ENCODE measurements around the gene JPT1.

Gene JPT1

DNA sequence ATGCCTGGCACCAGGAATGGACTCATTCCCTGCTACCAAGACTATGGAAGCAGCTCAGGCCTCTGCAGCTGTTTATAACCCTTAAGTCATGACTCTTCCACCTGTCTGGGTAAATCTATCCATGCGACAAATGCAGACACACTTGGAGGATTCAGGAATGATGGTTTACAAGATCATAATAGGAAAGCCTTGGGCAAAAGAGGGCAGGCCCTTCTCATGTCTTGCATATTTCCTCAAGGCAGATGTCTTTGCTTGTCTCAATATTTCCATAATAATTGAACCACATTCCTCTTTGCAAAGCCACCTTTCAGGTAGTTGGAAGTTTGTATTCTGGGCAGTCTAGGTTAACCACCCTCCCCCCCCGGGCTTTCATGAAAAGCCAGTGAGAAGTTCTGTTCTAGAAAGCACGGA lies 884 bp upstream of the JPT1 start:
- Histone ChIP-seq H3K9ac (ENCODE audit: low read depth, low read length) (peak overlapping the region; percentile 26; the same call in 1 of the 2 replicates), H3K27me3 (ENCODE audit: control insufficient read depth, insufficient read depth, low read length) (no peaks in the 10 kb centered on the region), H3K36me3 (ENCODE audit: control insufficient read depth, insufficient read depth, low read length) (no peaks in the 10 kb centered on the region), H3K4me1 (ENCODE audit: control insufficient read depth, insufficient read depth, low read length) (peaks cover 17% of the 10 kb centered on the region), H3K27ac (ENCODE audit: low read depth, low read length) (peak overlapping the region; percentile 94), H3K4me3 (ENCODE audit: low read depth, low read length) (peak overlapping the region; percentile 73), H3K9me3 (ENCODE audit: control insufficient read depth, insufficient read depth, low read length) (no peaks in the 10 kb centered on the region)

DNA sequence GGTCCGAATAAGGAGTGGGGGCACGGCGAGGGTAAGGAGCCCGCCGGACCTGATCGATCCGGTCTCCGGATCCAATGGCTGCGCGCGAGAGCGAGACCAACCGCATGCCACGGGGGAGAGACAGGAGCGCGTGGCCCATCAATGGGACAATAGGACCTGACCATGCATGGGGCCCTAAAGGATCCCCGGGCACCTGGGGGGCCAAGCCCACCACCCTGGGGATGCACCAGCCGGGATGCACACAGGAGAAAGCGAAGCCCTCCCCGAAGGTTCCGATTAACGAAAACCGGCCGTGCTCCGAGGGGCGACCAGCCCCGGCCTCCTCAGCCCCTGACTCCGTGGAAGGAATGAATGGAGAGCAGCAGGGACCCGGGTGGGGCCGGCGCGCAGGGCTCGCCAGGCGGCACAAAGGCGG lies 525 bp downstream of the JPT1 start:
- peaks cover 17% of the 10 kb centered on the region for H3K4me1 ChIP-seq (ENCODE audit: control insufficient read depth, insufficient read depth, low read length)
- H3K36me3 ChIP-seq (ENCODE audit: control insufficient read depth, insufficient read depth, low read length) = peaks cover 9% of the 10 kb centered on the region
- peak overlapping the region; percentile 73 for H3K4me3 ChIP-seq (ENCODE audit: low read depth, low read length)
- H3K27ac ChIP-seq (ENCODE audit: low read depth, low read length) = peak overlapping the region; percentile 72
- no peaks in the 10 kb centered on the region for H3K9me3 ChIP-seq (ENCODE audit: control insufficient read depth, insufficient read depth, low read length)
- no peaks in the 10 kb centered on the region for H3K27me3 ChIP-seq (ENCODE audit: control insufficient read depth, insufficient read depth, low read length)
- H3K9ac ChIP-seq (ENCODE audit: low read depth, low read length) = peak overlapping the region; percentile 94

DNA sequence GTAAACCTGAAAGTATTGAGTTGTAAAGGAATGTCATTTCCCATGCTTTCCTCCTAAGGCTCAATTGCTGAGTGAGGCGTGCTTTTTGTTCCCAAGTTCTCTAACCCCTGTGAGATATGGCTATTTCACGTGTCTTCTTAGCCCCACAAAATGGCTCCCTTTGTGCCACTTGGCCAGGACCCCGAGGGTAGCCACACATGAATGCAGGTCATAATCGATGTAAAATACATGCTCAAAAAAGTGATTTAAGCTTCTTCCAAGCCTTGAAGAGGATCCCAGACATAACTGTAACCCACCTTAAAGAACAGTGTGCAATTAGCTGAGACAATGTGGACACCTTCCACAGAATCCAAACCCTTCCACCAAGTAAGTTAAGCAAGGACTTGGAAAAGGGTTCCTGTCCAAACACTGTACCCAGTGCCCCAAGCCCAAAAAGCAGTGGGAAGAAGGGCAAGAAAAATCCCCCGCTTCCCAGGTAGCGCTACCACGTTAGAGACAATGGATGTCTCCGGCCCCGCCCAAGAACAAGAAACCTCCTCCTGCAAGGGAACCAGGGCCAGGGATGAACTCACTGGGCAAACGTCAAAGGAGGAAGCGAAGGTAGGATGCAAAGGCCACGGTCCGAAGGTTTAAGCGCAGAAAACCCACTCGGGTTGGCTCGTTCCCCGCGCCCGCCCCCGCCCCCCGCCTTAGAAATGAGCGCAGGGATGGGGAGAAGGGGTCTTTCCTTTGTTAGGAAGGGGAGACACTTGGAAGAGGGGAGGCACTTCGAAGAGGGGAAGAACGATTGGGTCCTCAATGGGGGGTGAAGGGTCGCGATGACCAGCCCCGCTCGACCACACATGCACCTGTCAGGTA lies 1.2 kb downstream of the JPT1 start:
- Histone ChIP-seq H3K36me3 (ENCODE audit: control insufficient read depth, insufficient read depth, low read length) (peaks cover 15% of the 10 kb centered on the region), H3K4me3 (ENCODE audit: low read depth, low read length) (peak overlapping the region; percentile 73), H3K27ac (ENCODE audit: low read depth, low read length) (peak overlapping the region; percentile 72), H3K4me1 (ENCODE audit: control insufficient read depth, insufficient read depth, low read length) (peaks cover 17% of the 10 kb centered on the region), H3K9ac (ENCODE audit: low read depth, low read length) (peak overlapping the region; percentile 94), H3K27me3 (ENCODE audit: control insufficient read depth, insufficient read depth, low read length) (no peaks in the 10 kb centered on the region), H3K9me3 (ENCODE audit: control insufficient read depth, insufficient read depth, low read length) (no peaks in the 10 kb centered on the region)

DNA sequence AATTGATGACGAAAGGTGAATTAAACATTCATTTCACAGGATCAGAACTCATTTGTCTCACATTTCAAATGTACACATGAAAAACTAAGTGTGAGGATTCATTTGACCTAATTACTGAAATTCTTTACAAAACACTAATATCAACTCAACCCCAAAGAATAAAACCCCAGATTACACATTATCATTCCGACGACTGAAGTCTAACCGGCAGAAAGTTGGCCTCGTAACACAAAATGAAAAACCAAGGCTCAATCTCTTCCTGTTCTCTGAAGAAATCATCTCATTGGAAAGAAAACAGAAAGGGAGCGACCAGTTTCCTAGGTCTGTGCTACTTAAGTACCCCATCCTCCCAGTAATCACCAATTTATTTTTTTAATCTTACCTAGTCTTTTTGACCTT lies 1.8 kb downstream of the JPT1 start:
- peak overlapping the region; percentile 73 for H3K4me3 ChIP-seq (ENCODE audit: low read depth, low read length)
- H3K9ac ChIP-seq (ENCODE audit: low read depth, low read length) = peak overlapping the region; percentile 76
- H3K9me3 ChIP-seq (ENCODE audit: control insufficient read depth, insufficient read depth, low read length) = no peaks in the 10 kb centered on the region
- peaks cover 17% of the 10 kb centered on the region for H3K4me1 ChIP-seq (ENCODE audit: control insufficient read depth, insufficient read depth, low read length)
- no peaks in the 10 kb centered on the region for H3K27me3 ChIP-seq (ENCODE audit: control insufficient read depth, insufficient read depth, low read length)
- H3K36me3 ChIP-seq (ENCODE audit: control insufficient read depth, insufficient read depth, low read length) = peaks cover 22% of the 10 kb centered on the region
- H3K27ac ChIP-seq (ENCODE audit: low read depth, low read length) = peak overlapping the region; percentile 72

DNA sequence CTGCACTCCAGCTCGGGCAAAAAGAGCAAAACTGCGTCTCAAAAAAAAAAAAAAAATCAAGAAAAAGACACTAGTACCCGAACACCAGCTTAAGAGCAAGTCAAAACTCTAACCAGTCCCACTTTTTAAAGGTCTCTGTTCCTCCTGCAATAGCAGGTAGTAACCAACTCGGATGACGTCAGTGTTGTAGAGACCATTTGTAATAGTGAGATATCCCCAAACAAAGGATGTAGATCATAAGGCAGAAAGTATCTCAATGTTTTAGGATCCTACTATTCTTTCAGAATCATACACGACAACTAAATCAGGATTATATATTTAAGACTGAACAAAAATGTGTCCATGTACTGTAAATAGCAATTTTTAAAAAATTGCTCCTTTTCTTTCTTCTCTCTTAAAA lies 2.4 kb downstream of the JPT1 start:
- Histone ChIP-seq H3K9ac (ENCODE audit: low read depth, low read length) (peak overlapping the region; percentile 76; the same call in 1 of the 2 replicates), H3K27me3 (ENCODE audit: control insufficient read depth, insufficient read depth, low read length) (no peaks in the 10 kb centered on the region), H3K36me3 (ENCODE audit: control insufficient read depth, insufficient read depth, low read length) (peaks cover 28% of the 10 kb centered on the region), H3K4me1 (ENCODE audit: control insufficient read depth, insufficient read depth, low read length) (peaks cover 17% of the 10 kb centered on the region), H3K9me3 (ENCODE audit: control insufficient read depth, insufficient read depth, low read length) (no peaks in the 10 kb centered on the region), H3K4me3 (ENCODE audit: low read depth, low read length) (peak overlapping the region; percentile 73), H3K27ac (ENCODE audit: low read depth, low read length) (peak overlapping the region; percentile 72)

DNA sequence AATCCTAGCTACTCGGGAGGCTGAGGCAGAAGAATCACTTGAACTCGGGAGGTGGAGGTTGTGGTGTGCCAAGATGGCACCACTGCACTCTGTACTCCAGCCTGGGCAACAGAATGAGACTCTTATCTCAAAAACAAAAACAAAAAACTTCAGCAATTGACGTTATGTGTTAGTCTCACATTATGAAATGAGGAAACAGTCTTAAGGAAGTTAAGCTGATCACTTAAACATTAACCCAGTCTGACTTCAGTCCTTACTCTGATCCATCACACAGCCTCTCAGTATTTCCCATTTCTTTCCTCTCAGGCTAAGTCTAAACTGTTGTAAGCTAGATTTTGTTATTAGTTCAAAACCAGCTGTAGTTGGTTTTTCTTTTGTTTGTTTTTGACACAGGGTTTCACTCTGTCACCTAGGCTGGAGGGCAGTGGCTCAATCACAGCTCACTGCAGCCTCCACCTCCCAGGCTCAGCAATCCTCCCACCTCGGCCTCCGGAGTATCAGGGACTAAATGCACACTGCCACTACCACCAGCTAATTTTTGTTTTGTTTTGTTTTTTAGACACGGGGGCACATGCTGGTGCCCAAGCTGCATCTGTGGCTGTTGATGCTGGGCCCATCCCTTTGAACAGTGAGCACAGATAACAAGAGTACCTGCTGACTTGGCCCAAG lies 6.3 kb downstream of the JPT1 start:
- no peak overlapping the region for H3K9ac ChIP-seq (ENCODE audit: low read depth, low read length)
- H3K4me3 ChIP-seq (ENCODE audit: low read depth, low read length) = no peak overlapping the region
- no peaks in the 10 kb centered on the region for H3K9me3 ChIP-seq (ENCODE audit: control insufficient read depth, insufficient read depth, low read length)
- H3K27ac ChIP-seq (ENCODE audit: low read depth, low read length) = no peak overlapping the region
- H3K4me1 ChIP-seq (ENCODE audit: control insufficient read depth, insufficient read depth, low read length) = peaks cover 6% of the 10 kb centered on the region; the same call in 1 of the 2 replicates
- H3K27me3 ChIP-seq (ENCODE audit: control insufficient read depth, insufficient read depth, low read length) = no peaks in the 10 kb centered on the region
- H3K36me3 ChIP-seq (ENCODE audit: control insufficient read depth, insufficient read depth, low read length) = peaks cover 67% of the 10 kb centered on the region

DNA sequence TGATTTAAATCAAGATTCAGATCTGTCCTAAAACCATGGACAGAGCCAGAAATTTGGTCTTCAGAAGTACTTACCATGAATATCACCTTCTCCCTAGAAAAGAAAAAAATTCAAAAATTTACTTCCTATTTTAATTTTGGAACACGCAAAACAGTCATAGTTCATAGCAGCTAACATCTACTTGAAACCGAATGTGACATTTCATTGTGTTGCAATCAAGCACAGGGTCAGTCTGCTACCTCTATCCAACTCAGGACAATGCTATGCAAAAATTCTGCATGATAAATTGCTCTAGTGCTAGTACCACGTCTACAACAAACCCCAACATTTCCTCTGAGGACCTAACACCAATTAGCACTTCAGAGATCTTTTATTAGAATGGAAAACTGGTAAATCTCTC lies 7.7 kb downstream of the JPT1 start:
- H3K4me3 ChIP-seq (ENCODE audit: low read depth, low read length) = no peak overlapping the region
- no peaks in the 10 kb centered on the region for H3K27me3 ChIP-seq (ENCODE audit: control insufficient read depth, insufficient read depth, low read length)
- peaks cover 79% of the 10 kb centered on the region for H3K36me3 ChIP-seq (ENCODE audit: control insufficient read depth, insufficient read depth, low read length)
- H3K9ac ChIP-seq (ENCODE audit: low read depth, low read length) = no peak overlapping the region
- H3K27ac ChIP-seq (ENCODE audit: low read depth, low read length) = no peak overlapping the region
- no peaks in the 10 kb centered on the region for H3K4me1 ChIP-seq (ENCODE audit: control insufficient read depth, insufficient read depth, low read length)
- no peaks in the 10 kb centered on the region for H3K9me3 ChIP-seq (ENCODE audit: control insufficient read depth, insufficient read depth, low read length)

DNA sequence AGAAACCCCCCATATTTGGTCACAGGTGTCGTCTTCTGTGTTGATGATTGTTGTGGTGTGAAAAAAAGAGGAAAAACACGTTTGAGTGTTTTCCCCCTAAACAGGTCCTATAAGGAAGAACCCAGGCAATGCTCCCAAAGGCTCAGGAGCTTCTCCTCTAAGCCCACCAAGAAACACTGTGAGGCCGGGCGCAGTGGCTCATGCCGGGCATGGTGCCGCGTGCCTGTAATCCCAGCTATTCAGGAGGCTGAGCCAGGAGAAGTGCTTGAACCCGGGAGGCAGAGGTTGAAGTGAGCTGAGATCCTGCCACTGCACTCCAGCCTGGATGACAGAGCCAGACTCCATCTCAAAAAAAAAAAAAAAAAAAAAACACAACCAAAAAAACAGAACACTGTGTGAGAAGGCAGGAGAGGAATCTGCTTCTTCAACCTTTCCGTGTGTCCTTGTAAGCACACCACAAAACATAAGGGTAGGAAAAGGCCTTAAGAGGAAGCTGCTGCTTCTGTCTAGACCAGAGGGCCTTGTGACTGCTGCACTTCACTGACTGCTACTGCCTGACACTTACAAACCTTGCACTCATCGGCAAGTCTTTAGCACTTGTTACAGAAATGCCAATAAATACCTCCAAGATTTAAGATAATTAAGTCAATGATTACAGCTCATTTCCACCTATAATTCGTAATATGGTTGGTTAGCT lies 9.3 kb downstream of the JPT1 start:
- Histone ChIP-seq H3K4me3 (ENCODE audit: low read depth, low read length) (no peak overlapping the region), H3K4me1 (ENCODE audit: control insufficient read depth, insufficient read depth, low read length) (no peaks in the 10 kb centered on the region), H3K27me3 (ENCODE audit: control insufficient read depth, insufficient read depth, low read length) (no peaks in the 10 kb centered on the region), H3K27ac (ENCODE audit: low read depth, low read length) (no peak overlapping the region), H3K9me3 (ENCODE audit: control insufficient read depth, insufficient read depth, low read length) (no peaks in the 10 kb centered on the region), H3K36me3 (ENCODE audit: control insufficient read depth, insufficient read depth, low read length) (peaks cover 94% of the 10 kb centered on the region), H3K9ac (ENCODE audit: low read depth, low read length) (no peak overlapping the region)

DNA sequence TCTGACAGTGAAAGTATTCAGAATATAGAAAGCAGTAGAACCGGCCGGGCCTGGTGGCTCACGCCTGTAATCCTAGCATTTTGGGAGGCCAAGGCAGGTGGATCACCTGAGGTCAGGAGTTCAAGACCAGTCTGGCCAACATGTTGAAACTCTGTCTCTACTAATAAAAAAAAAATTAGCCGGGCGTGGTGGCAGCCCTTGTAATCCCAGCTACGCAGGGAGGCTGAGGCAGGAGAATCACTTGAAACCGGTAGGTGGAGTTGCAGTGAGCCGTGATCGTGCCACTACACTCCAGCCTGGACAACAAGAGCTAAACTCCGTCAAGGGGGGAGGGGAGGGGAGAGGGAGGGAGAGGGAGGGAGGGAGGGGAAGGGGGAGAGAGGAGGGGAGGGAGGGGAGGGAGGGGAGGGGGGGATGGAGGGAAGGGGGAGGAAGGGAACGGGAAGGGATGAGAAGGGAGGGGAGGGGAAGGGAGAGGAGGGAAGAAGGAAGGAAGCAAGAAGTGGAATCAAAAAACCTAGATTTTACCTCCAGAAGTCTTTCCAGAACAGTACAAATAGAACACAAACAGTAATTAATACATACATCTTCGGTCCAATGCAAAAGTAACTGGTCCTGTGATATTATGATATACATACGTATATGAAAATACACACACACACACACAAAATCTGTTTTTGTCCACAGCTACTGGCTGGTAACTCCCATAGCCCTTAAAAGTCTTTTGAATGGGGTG lies 11.9 kb downstream of the JPT1 start:
- Histone ChIP-seq H3K4me3 (ENCODE audit: low read depth, low read length) (no peak overlapping the region), H3K9ac (ENCODE audit: low read depth, low read length) (no peak overlapping the region), H3K4me1 (ENCODE audit: control insufficient read depth, insufficient read depth, low read length) (no peaks in the 10 kb centered on the region), H3K27ac (ENCODE audit: low read depth, low read length) (no peak overlapping the region), H3K9me3 (ENCODE audit: control insufficient read depth, insufficient read depth, low read length) (no peaks in the 10 kb centered on the region), H3K27me3 (ENCODE audit: control insufficient read depth, insufficient read depth, low read length) (no peaks in the 10 kb centered on the region), H3K36me3 (ENCODE audit: control insufficient read depth, insufficient read depth, low read length) (peaks cover 92% of the 10 kb centered on the region)

DNA sequence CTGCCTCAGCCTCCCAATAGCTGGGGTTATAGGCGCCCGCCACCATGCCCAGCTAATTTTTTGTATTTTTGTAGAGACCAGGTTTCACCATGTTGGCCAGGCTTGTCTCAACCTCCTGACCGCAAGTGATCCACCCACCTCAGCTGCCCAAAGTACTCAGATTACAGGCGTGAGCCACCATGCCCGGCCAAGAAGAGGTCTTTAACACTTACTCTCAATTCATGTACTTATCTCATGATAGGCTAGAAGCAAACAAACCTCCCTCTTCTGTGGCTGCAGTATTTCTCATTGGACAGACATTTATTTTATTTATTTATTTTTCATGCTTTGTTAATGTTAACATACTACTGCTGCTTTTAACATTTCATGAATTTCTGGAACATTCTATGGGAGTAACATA lies 15.8 kb downstream of the JPT1 start:
- H3K4me3 ChIP-seq (ENCODE audit: low read depth, low read length) = no peak overlapping the region
- H3K4me1 ChIP-seq (ENCODE audit: control insufficient read depth, insufficient read depth, low read length) = no peaks in the 10 kb centered on the region
- H3K27ac ChIP-seq (ENCODE audit: low read depth, low read length) = no peak overlapping the region
- no peaks in the 10 kb centered on the region for H3K27me3 ChIP-seq (ENCODE audit: control insufficient read depth, insufficient read depth, low read length)
- no peak overlapping the region for H3K9ac ChIP-seq (ENCODE audit: low read depth, low read length)
- peaks cover 81% of the 10 kb centered on the region for H3K36me3 ChIP-seq (ENCODE audit: control insufficient read depth, insufficient read depth, low read length)
- H3K9me3 ChIP-seq (ENCODE audit: control insufficient read depth, insufficient read depth, low read length) = no peaks in the 10 kb centered on the region

Measured in HUES48 (cell line).